Endothelial cell of umbilical vein (primary cell): ENCODE measurements around the gene LRP1-AS. TPM values are rescaled to one million over a fixed set of nuclear protein-coding genes. Genes with fewer than 3 reads are reported as not detected.

Source experiments
- BruUV-seq: library from RNA; stranded (reverse); fragments of 400-500 nt; replicated peaks from 2 replicates; lab custom pipeline; 2021; lab: Mats Ljungman, UMichigan
- CTCF ChIA-PET: fragments of 300-600, 350-600 bp; sonication (Branson Sonifier 250); formaldehyde crosslinking; loops from one replicate; lab custom pipeline; 2021; ENCODE audit warnings: antibody characterized with exemption, inconsistent platforms; lab: Charles Lee
- POLR2A ChIA-PET: fragments of 300-600, 350-600 bp; sonication (Branson Sonifier 250); formaldehyde crosslinking; loops from one replicate; lab custom pipeline; 2021; ENCODE audit warnings: antibody characterized with exemption, inconsistent platforms; lab: Charles Lee
- DNase-seq: peaks from one replicate; pipeline ENCODE4 v3.0.0-alpha.2; 2011; ENCODE audit warnings: low read depth, low spot score
- FAIRE-seq: peaks from 2 replicates; lab custom pipeline; 2011; peaks lifted over from hg19 to GRCh38; lab: Jason Lieb, UNC
- H2AFZ ChIP-seq: 2 replicates; pipeline ENCODE4 v1.6.0; 2012; ENCODE audit warnings: low read depth, low read length, control low read depth, inconsistent platforms
- H3K27ac ChIP-seq: 2 replicates; pipeline ENCODE4 v1.5.1; 2011; ENCODE audit warnings: low read depth, mild to moderate bottlenecking, control low read depth, low read length, moderate library complexity; ENCODE audit not compliant: insufficient read depth
- H3K27me3 ChIP-seq, 2 experiments: 2 replicates each; pipeline versions ENCODE4 v1.6.0 to v1.6.1; 2011; ENCODE audit warnings: low read length in 2 of 2, mixed read lengths in 1 of 2; ENCODE audit not compliant: control insufficient read depth in 2 of 2, insufficient read depth in 2 of 2
- H3K36me3 ChIP-seq, 2 experiments: 2 replicates in 1 of 2; 3 replicates in 1 of 2; pipeline ENCODE4 v1.5.1; 2011; ENCODE audit warnings: low read length in 2 of 2, mild to moderate bottlenecking in 1 of 2, moderate library complexity in 1 of 2; ENCODE audit not compliant: control insufficient read depth in 2 of 2, insufficient read depth in 2 of 2; ENCODE audit errors: extremely low read depth in 1 of 2
- H3K4me1 ChIP-seq: 3 replicates; pipeline ENCODE4 v1.5.1; 2011; ENCODE audit warnings: mild to moderate bottlenecking, low read length; ENCODE audit not compliant: control insufficient read depth, insufficient read depth; ENCODE audit errors: extremely low read depth
- H3K4me2 ChIP-seq: 2 replicates; pipeline ENCODE4 v1.6.1; 2011; ENCODE audit warnings: low read length, control low read depth, mixed read lengths; ENCODE audit not compliant: insufficient read depth
- H3K4me3 ChIP-seq, 3 experiments: fragments of 200-600 bp in 1 of 3; sonication (generic), shearing (Covaris generic) in 1 of 3; replicated peaks in 1 of 3; 2 replicates each; pipeline ENCODE4 v1.5.1; 2011 to 2016; ENCODE audit warnings: control low read depth in 3 of 3, low read length in 3 of 3, mild to moderate bottlenecking in 2 of 3, inconsistent platforms in 1 of 3, low read depth in 1 of 3, moderate library complexity in 1 of 3; ENCODE audit not compliant: insufficient read depth in 1 of 3
- H3K79me2 ChIP-seq: 2 replicates; pipeline ENCODE4 v1.6.0; 2012; ENCODE audit warnings: low read length, inconsistent platforms; ENCODE audit not compliant: control insufficient read depth, insufficient read depth
- H3K9ac ChIP-seq: replicated peaks from 2 replicates; pipeline ENCODE3; 2011; ENCODE audit warnings: low read length, control low read depth; ENCODE audit not compliant: insufficient read depth; ENCODE audit errors: extremely low read depth
- H3K9me1 ChIP-seq: replicated peaks from 3 replicates; pipeline ENCODE4 v1.6.0; 2011; ENCODE audit warnings: mild to moderate bottlenecking, low read length; ENCODE audit not compliant: control insufficient read depth, insufficient read depth; ENCODE audit errors: extremely low read depth
- H3K9me3 ChIP-seq: replicated peaks from 2 replicates; pipeline ENCODE4 v1.5.1; 2012; ENCODE audit warnings: low read length, inconsistent platforms; ENCODE audit not compliant: control insufficient read depth, insufficient read depth
- H4K20me1 ChIP-seq: replicated peaks from 2 replicates; pipeline ENCODE3; 2011; ENCODE audit warnings: mild to moderate bottlenecking, low read length; ENCODE audit not compliant: control insufficient read depth, insufficient read depth; ENCODE audit errors: extremely low read depth
- CTCF ChIP-seq, 2 donors: IDR thresholded peaks; 1 replicate in 1 of 2; 2 replicates in 1 of 2; pipeline ENCODE4 v1.5.1; 2011; ENCODE audit warnings: low read length in 2 of 2, mild to moderate bottlenecking in 2 of 2, moderate library complexity in 2 of 2, control low read depth in 1 of 2, inconsistent platforms in 1 of 2, low read depth in 1 of 2; ENCODE audit not compliant: insufficient read depth in 1 of 2; ENCODE audit errors: extremely low read depth in 1 of 2
- EZH2 ChIP-seq: IDR thresholded peaks from 2 replicates; pipeline ENCODE4 v1.6.1; 2012; ENCODE audit warnings: borderline replicate concordance, low read depth, mild to moderate bottlenecking, moderate library complexity, low read length, inconsistent platforms; ENCODE audit not compliant: severe bottlenecking
- FOS ChIP-seq: IDR thresholded peaks from 2 replicates; pipeline ENCODE4 v1.6.1; 2011; ENCODE audit warnings: mild to moderate bottlenecking, low read length, moderate library complexity, borderline replicate concordance; ENCODE audit not compliant: insufficient read depth
- GATA2 ChIP-seq: IDR thresholded peaks from 2 replicates; pipeline ENCODE4 v1.7.0; 2011; ENCODE audit warnings: low read depth, mild to moderate bottlenecking, moderate library complexity, mixed read lengths, low read length; ENCODE audit not compliant: insufficient read length, insufficient read depth
- JUN ChIP-seq: IDR thresholded peaks from 2 replicates; pipeline ENCODE4 v1.6.1; 2011; ENCODE audit warnings: borderline replicate concordance, low read depth; ENCODE audit not compliant: insufficient read length, insufficient read depth
- MYC ChIP-seq: IDR thresholded peaks from one replicate; pipeline ENCODE4 v1.6.1; 2011; ENCODE audit warnings: mild to moderate bottlenecking, low read depth, low read length
- POLR2A ChIP-seq: IDR thresholded peaks from 2 replicates; pipeline ENCODE4 v1.6.1; 2012; ENCODE audit warnings: low read depth, mild to moderate bottlenecking, control low read depth, low read length
- POLR2AphosphoS5 ChIP-seq: IDR thresholded peaks from 2 replicates; pipeline ENCODE4 v1.6.1; 2012; ENCODE audit warnings: low read depth, mild to moderate bottlenecking, control low read depth, low read length, moderate library complexity; ENCODE audit not compliant: insufficient read depth
- dilution Hi-C: fragments of 300-500 bp; cut with MboI; formaldehyde crosslinking; loops from one replicate; pipeline ENCODE4 v1.15.0; 2019; ENCODE audit warnings: low sequenced_read_pairs; ENCODE audit not compliant: extremely low pct_ligation_motif_present
- intact Hi-C: fragments of 100-400 bp; cut with micrococcal nuclease; formaldehyde crosslinking; loops from one replicate; pipeline ENCODE4 v1.10.0; 2022
- polyA plus RNA-seq, 4 experiments: library from polyadenylated mRNA; depleted of rRNA in 3 of 4; stranded (reverse) in 3 of 4; unstranded in 1 of 4; fragments of >200 nt; gene quantifications; 2 replicates each; pipeline versions ENCODE4 v1.2.1 to v1.2.3, GENCODE V29; 2011 to 2012; ENCODE audit warnings: missing spikeins in 1 of 4
- total RNA-seq: library from RNA; stranded (reverse); gene quantifications from 2 replicates; pipeline ENCODE4 v1.2.3, GENCODE V29; 2021
- TF ChIP-seq, protein P1 (sequence below): IDR thresholded peaks from 2 replicates; pipeline ENCODE4 v1.6.1; 2011; ENCODE audit not compliant: insufficient read depth, insufficient read length

Gene LRP1-AS
- total and polyA plus RNA-seq, 2 donors (not counting 3 experiments of a cell fraction or from before 2014, with no cell fraction given): not detected

GRCh38 chr12:57142121-57142520 lies 5.3 kb downstream of the LRP1-AS start:
- BruUV-seq: no TSS peak
- ChIA-PET CTCF (interaction anchor here (0.7 to 1.7 kb wide), 3 partner anchors 18 to 34 kb away, joined by 3 to 6 read pairs (median 4); no protein-coding TSS in a partner anchor), POLR2A (no interaction called here)
- no peak overlapping the region for H3K9ac ChIP-seq
- no peak for FAIRE-seq
- H3K79me2 ChIP-seq: no peaks in the 10 kb centered on the region
- no peak overlapping the region for H3K4me2 ChIP-seq
- DNase-seq: no peak
- H3K4me1 ChIP-seq: no peaks in the 10 kb centered on the region
- no peaks in the 10 kb centered on the region for H3K36me3 ChIP-seq
- intact Hi-C loops: no loop called here
- no peaks in the 10 kb centered on the region for H3K9me1 ChIP-seq
- no peak overlapping the region for H3K4me3 ChIP-seq
- dilution Hi-C loops: no loop called here
- H3K27me3 ChIP-seq: peaks cover 4 to 10% of the 10 kb centered on the region in 2 experiments
- H3K9me3 ChIP-seq: no peaks in the 10 kb centered on the region
- no peak overlapping the region for H2AFZ ChIP-seq
- H4K20me1 ChIP-seq: no peaks in the 10 kb centered on the region
- H3K27ac ChIP-seq: no peak overlapping the region
- TF ChIP-seq GATA2 (no peak), MYC (no peak), POLR2A (no peak), POLR2AphosphoS5 (no peak), JUN (no peak), FOS (no peak), CTCF (IDR thresholded peaks at IDR 0.05; ENCODE audit: extremely low read depth in 1 of 2, insufficient read depth in 1 of 2, low read depth in 1 of 2, low read length in 2 of 2) (no peak), EZH2 (no peak)
- TF ChIP-seq, protein P1, sequence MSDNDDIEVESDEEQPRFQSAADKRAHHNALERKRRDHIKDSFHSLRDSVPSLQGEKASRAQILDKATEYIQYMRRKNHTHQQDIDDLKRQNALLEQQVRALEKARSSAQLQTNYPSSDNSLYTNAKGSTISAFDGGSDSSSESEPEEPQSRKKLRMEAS: no peak
